ENCODE data around the gene RAI1. TPM values are rescaled to one million over a fixed set of nuclear protein-coding genes. Genes with fewer than 3 reads are reported as not detected.

RAI1 gene
- 10.9 and 15.0 TPM in 2 replicates for total RNA-seq

GRCh38 chr17:17681187-17681743 is at the start of gene RAI1:
TSS of gene RAI1 (plus strand) at chr17:17681458. CDS start at chr17:17792949, 111,491 bp downstream.

GRCh38 chr17:17836818-17837379 is 155.6 kb downstream of the RAI1 start, which contains the start of gene SREBF1:
TSS of gene SREBF1 (minus strand) at chr17:17836986. CDS start at chr17:17836817, 169 bp downstream.

Other genes with a start within 250 kb of the RAI1 start
- 8.7 and 9.4 TPM in 2 replicates for gene MED9, start 204.5 kb upstream of the RAI1 start, total RNA-seq
- 0.53 and 2.3 TPM in 2 replicates for gene RASD1, start 185.1 kb upstream of the RAI1 start, total RNA-seq
- gene PEMT, start 89.8 kb upstream of the RAI1 start, total RNA-seq: 28.2 and 40.1 TPM in 2 replicates
- 45.9 and 90.1 TPM in 2 replicates for gene SREBF1, start 155.5 kb downstream of the RAI1 start, total RNA-seq